K562 (cell line): ENCODE measurements around the gene UBR1. TPM values are rescaled to one million over a fixed set of nuclear protein-coding genes. Genes with fewer than 3 reads are reported as not detected.

ENCODE experiments used
- CREB3 ChIP-seq: fragments of 450-650 bp; conservative IDR thresholded peaks from 2 replicates; pipeline ENCODE4 v1.6.1; 2016; ENCODE audit warnings: missing genetic modification characterization, low read depth, mild to moderate bottlenecking, missing compliant biosample characterization, moderate library complexity
- CREB5 ChIP-seq: fragments of 250-450 bp; sonication (Bioruptor Pico); IDR thresholded peaks from 2 replicates; pipeline ENCODE4 v1.5.0; 2020; ENCODE audit warnings: mild to moderate bottlenecking
- CXXC5 ChIP-seq: fragments of 250-450 bp; sonication (Bioruptor Pico); IDR thresholded peaks from 2 replicates; pipeline ENCODE4 v1.8.0; 2022; ENCODE audit warnings: inconsistent platforms, mild to moderate bottlenecking, moderate library complexity
- DNMT1 ChIP-seq: fragments of 450-650 bp; IDR thresholded peaks from 2 replicates; pipeline ENCODE4 v1.6.1; 2016; ENCODE audit warnings: antibody characterized with exemption, mild to moderate bottlenecking
- ERF ChIP-seq: fragments of 450-650 bp; formaldehyde crosslinking; IDR thresholded peaks from 2 replicates; pipeline ENCODE4 v1.4.0; 2020; ENCODE audit warnings: mild to moderate bottlenecking, mixed read lengths
- FOS ChIP-seq: IDR thresholded peaks from 3 replicates; pipeline ENCODE4 v1.6.1; 2011; ENCODE audit not compliant: insufficient read length; ENCODE audit errors: extremely low read depth
- L3MBTL2 ChIP-seq: fragments of 450-650 bp; IDR thresholded peaks from 2 replicates; pipeline ENCODE4 v1.6.1; 2016; ENCODE audit warnings: mild to moderate bottlenecking, moderate library complexity
- MED1 ChIP-seq: sonication (generic); formaldehyde crosslinking; IDR thresholded peaks from 2 replicates; pipeline ENCODE4 v1.8.1; 2023; ENCODE audit warnings: missing genetic modification reagents, borderline replicate concordance
- MXI1 ChIP-seq: IDR thresholded peaks from 2 replicates; pipeline ENCODE4 v1.6.1; 2011; ENCODE audit warnings: low read depth, mild to moderate bottlenecking, improper control_type of control experiment, low read length
- PRDM10 ChIP-seq: fragments of 450-650 bp; IDR thresholded peaks from 2 replicates; pipeline ENCODE4 v1.6.1; 2018; ENCODE audit not compliant: partially characterized antibody
- PURB ChIP-seq: sonication (generic); formaldehyde crosslinking; IDR thresholded peaks from 2 replicates; pipeline ENCODE4 v1.9.0; 2021; ENCODE audit warnings: low read depth, mild to moderate bottlenecking, missing genetic modification reagents
- RBFOX2 ChIP-seq: fragments of 200-400 bp; formaldehyde crosslinking; IDR thresholded peaks from 2 replicates; pipeline ENCODE4 v1.6.1; 2017; ENCODE audit warnings: low read depth, mild to moderate bottlenecking, low read length, moderate library complexity
- RBM14 ChIP-seq: fragments of 200-400 bp; formaldehyde crosslinking; IDR thresholded peaks from 2 replicates; pipeline ENCODE4 v1.6.1; 2018; ENCODE audit warnings: low read depth, mild to moderate bottlenecking, low read length, moderate library complexity, borderline replicate concordance; ENCODE audit not compliant: insufficient read depth
- RBM15 ChIP-seq: fragments of 200-400 bp; formaldehyde crosslinking; IDR thresholded peaks from 2 replicates; pipeline ENCODE4 v1.6.1; 2018; ENCODE audit warnings: mild to moderate bottlenecking, low read length, moderate library complexity; ENCODE audit not compliant: insufficient read depth
- SIN3B ChIP-seq: fragments of 450-650 bp; IDR thresholded peaks from 2 replicates; pipeline ENCODE4 v1.6.1; 2017; ENCODE audit warnings: low read depth, mild to moderate bottlenecking, moderate library complexity
- TAF15 ChIP-seq: fragments of 200-400 bp; formaldehyde crosslinking; IDR thresholded peaks from 2 replicates; pipeline ENCODE4 v1.6.1; 2017; ENCODE audit warnings: mild to moderate bottlenecking, low read depth, low read length, moderate library complexity
- WHSC1 ChIP-seq: IDR thresholded peaks from one replicate; pipeline ENCODE4 v1.6.1; 2012; ENCODE audit warnings: low read length, control low read depth, inconsistent platforms
- ZNF274 ChIP-seq: IDR thresholded peaks from 2 replicates; pipeline ENCODE4 v1.6.1; 2011; ENCODE audit warnings: low read depth, mild to moderate bottlenecking, low read length, moderate library complexity, borderline replicate concordance
- ZNF583 ChIP-seq: fragments of 250-450 bp; sonication (Bioruptor Pico); IDR thresholded peaks from 2 replicates; pipeline ENCODE4 v1.4.0; 2020
- polyA plus RNA-seq, 8 experiments: library from polyadenylated mRNA; depleted of rRNA in 4 of 8; stranded (reverse) in 5 of 8; unstranded in 3 of 8; fragments of >200 nt; fragmentation: Nextera tagmentation in 2 of 8; fragmentation: Illumina TruSeq in 1 of 8; extraction: Ambion mirVana in 2 of 8; extraction: Trizol in 1 of 8; gene quantifications; 2 replicates each; pipeline versions ENCODE4 v1.2.1 to v1.2.3, GENCODE V29; 2011 to 2014; ENCODE audit warnings: inconsistent platforms in 1 of 8, missing spikeins in 1 of 8
- total RNA-seq, 7 experiments: library from RNA; depleted of rRNA in 6 of 7; stranded (reverse); fragments of >200 nt in 6 of 7; fragmentation: Illumina TruSeq in 2 of 7; extraction: Trizol in 2 of 7; gene quantifications; 2 replicates each; pipeline versions ENCODE4 v1.2.1 to v1.2.3, GENCODE V29; 2011 to 2021; ENCODE audit warnings: low replicate concordance in 1 of 7
- TF ChIP-seq, protein P1 (sequence below): fragments of 250-450 bp; sonication (Bioruptor Pico); IDR thresholded peaks from 2 replicates; pipeline ENCODE4 v1.4.0; 2020; ENCODE audit warnings: borderline replicate concordance

UBR1 gene
- total and polyA plus RNA-seq, 9 of the 15 experiments (the other 6 are each of a cell fraction or from before 2014, with no cell fraction given) = 5.8 to 30.7 (median 15.3) TPM

GRCh38 chr15:42920519-42921341 is 185.1 kb downstream of the UBR1 start, which contains the start of gene TTBK2 (continued):
- TF ChIP-seq TAF15 (no peak), MXI1 (no peak), RBFOX2 (peak; percentile 89), ZNF274 (no peak), FOS (peak; percentile 100), L3MBTL2 (peak; percentile 60; the same call in 1 of the 2 replicates), WHSC1 (no peak), CREB5 (CRISPR knock-in tag) (no peak), MED1 (CRISPR knock-in tag) (no peak), CREB3 (no peak), ZNF583 (CRISPR knock-in tag) (no peak), RBM15 (no peak), DNMT1 (no peak), CXXC5 (CRISPR knock-in tag) (peak; percentile 96), PURB (CRISPR knock-in tag) (no peak), SIN3B (0 out of 2 replicates have a peak, but pooled peaks have one; percentile 31), ERF (CRISPR knock-in tag) (no peak), PRDM10 (no peak), RBM14 (no peak)
- TF ChIP-seq, protein P1, sequence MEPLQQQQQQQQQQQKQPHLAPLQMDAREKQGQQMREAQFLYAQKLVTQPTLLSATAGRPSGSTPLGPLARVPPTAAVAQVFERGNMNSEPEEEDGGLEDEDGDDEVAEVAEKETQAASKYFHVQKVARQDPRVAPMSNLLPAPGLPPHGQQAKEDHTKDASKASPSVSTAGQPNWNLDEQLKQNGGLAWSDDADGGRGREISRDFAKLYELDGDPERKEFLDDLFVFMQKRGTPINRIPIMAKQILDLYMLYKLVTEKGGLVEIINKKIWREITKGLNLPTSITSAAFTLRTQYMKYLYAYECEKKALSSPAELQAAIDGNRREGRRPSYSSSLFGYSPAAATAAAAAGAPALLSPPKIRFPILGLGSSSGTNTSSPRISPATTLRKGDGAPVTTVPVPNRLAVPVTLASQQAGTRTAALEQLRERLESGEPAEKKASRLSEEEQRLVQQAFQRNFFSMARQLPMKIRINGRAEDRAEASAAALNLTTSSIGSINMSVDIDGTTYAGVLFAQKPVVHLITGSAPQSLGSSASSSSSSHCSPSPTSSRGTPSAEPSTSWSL = no peak
